K562 (cell line): ENCODE measurements around the gene PRR35. TPM values are rescaled to one million over a fixed set of nuclear protein-coding genes. Genes with fewer than 3 reads are reported as not detected.

Experiments used
- ATAC-seq: fragments of 200-7000 bp; cut with Tn5 transposase; 3 replicates; pipeline ENCODE4 v1.9.1; 2020; ENCODE audit warnings: moderate library complexity
- BruUV-seq: library from RNA; stranded (reverse); fragments of 400-500 nt; replicated peaks from 2 replicates; lab custom pipeline; 2021; lab: Mats Ljungman, UMichigan
- CTCF ChIA-PET: fragments of 300-600 bp; formaldehyde crosslinking; extraction: SDS; loops from one replicate; lab custom pipeline; 2021; ENCODE audit warnings: low intra/inter-chr PET ratio; lab: Yijun Ruan, JAX
- POLR2A ChIA-PET: fragments of 300-600, 350-650 bp; sonication (Branson Sonifier 250); formaldehyde crosslinking; extraction: SDS; loops from one replicate; lab custom pipeline; 2021; ENCODE audit warnings: antibody characterized with exemption, inconsistent platforms; lab: Yijun Ruan, JAX
- DNase-seq, 4 experiments: peaks; one replicate each; pipeline versions ENCODE4 v3.0.0 to v3.0.0-alpha.2; 2011 to 2018; ENCODE audit warnings: low spot score in 3 of 4, mixed read lengths in 3 of 4; ENCODE audit errors: extremely low read depth in 1 of 4
- FAIRE-seq: peaks from 2 replicates; lab custom pipeline; 2011; peaks lifted over from hg19 to GRCh38; lab: Jason Lieb, UNC
- H2AFZ ChIP-seq: 2 replicates; pipeline ENCODE4 v1.6.0; 2011; ENCODE audit warnings: low read depth, low read length, control low read depth, inconsistent platforms
- H3K27ac ChIP-seq: fragments of 200-600 bp; 3 replicates; pipeline ENCODE4 v1.8.0; 2011; ENCODE audit warnings: low read depth, mild to moderate bottlenecking, control low read depth, inconsistent platforms, low read length, moderate library complexity, mixed read lengths; ENCODE audit errors: extremely low read depth
- H3K27me3 ChIP-seq, 2 experiments: fragments of 300-600 bp in 1 of 2; 2 replicates in 1 of 2; 3 replicates in 1 of 2; pipeline versions ENCODE4 v1.6.0 to v1.8.0; 2011; ENCODE audit warnings: inconsistent platforms in 2 of 2, low read length in 2 of 2, mild to moderate bottlenecking in 1 of 2, mixed read lengths in 1 of 2, moderate library complexity in 1 of 2; ENCODE audit not compliant: control insufficient read depth in 2 of 2, insufficient read depth in 2 of 2
- H3K36me3 ChIP-seq: fragments of 300-600 bp; 3 replicates; pipeline ENCODE4 v1.8.0; 2011; ENCODE audit warnings: mild to moderate bottlenecking, low read length, inconsistent platforms; ENCODE audit not compliant: control insufficient read depth, insufficient read depth
- H3K4me1 ChIP-seq, 2 experiments: fragments of 200-600 bp in 1 of 2; replicated peaks in 1 of 2; 2 replicates in 1 of 2; 3 replicates in 1 of 2; pipeline versions ENCODE4 v1.5.1 to v1.8.0; 2011; ENCODE audit warnings: inconsistent platforms in 2 of 2, low read length in 2 of 2, mild to moderate bottlenecking in 1 of 2, mixed read lengths in 1 of 2, moderate library complexity in 1 of 2; ENCODE audit not compliant: control insufficient read depth in 2 of 2, insufficient read depth in 2 of 2
- H3K4me2 ChIP-seq: 2 replicates; pipeline ENCODE4 v1.6.1; 2011; ENCODE audit warnings: low read length, control low read depth, inconsistent platforms, mixed read lengths; ENCODE audit not compliant: insufficient read depth
- H3K4me3 ChIP-seq: fragments of 200-600 bp; sonication (generic), shearing (Covaris generic); 2 replicates; pipeline ENCODE4 v1.5.1; 2016; ENCODE audit warnings: control low read depth, inconsistent platforms
- H3K79me2 ChIP-seq: fragments of 200-600 bp; 3 replicates; pipeline ENCODE4 v1.8.0; 2011; ENCODE audit warnings: low read length, inconsistent platforms; ENCODE audit not compliant: control insufficient read depth, insufficient read depth
- H3K9ac ChIP-seq, 2 experiments: 2 replicates each; pipeline versions ENCODE4 v1.6.0 to v1.6.1; 2011; ENCODE audit warnings: low read depth in 2 of 2, low read length in 2 of 2, control low read depth in 1 of 2, inconsistent platforms in 1 of 2, mild to moderate bottlenecking in 1 of 2, mixed read lengths in 1 of 2; ENCODE audit not compliant: insufficient read depth in 1 of 2
- H3K9me1 ChIP-seq: one replicate; pipeline ENCODE4 v1.6.0; 2011; ENCODE audit warnings: inconsistent platforms, mild to moderate bottlenecking, low read length, moderate library complexity; ENCODE audit not compliant: control insufficient read depth, insufficient read depth
- H3K9me3 ChIP-seq: replicated peaks from 2 replicates; pipeline ENCODE4 v1.5.1; 2011; ENCODE audit warnings: low read depth, low read length, inconsistent platforms; ENCODE audit not compliant: control insufficient read depth, insufficient read depth
- H4K20me1 ChIP-seq: replicated peaks from 2 replicates; pipeline ENCODE4 v1.6.1; 2011; ENCODE audit warnings: low read length, inconsistent platforms, mixed read lengths; ENCODE audit not compliant: control insufficient read depth, insufficient read depth
- DMBX1 ChIP-seq: fragments of 250-450 bp; sonication (Bioruptor Pico); IDR thresholded peaks from 2 replicates; pipeline ENCODE4 v1.8.0; 2022; ENCODE audit warnings: inconsistent platforms, mild to moderate bottlenecking, moderate library complexity, borderline replicate concordance
- HDGF ChIP-seq: fragments of 450-650 bp; IDR thresholded peaks from 2 replicates; pipeline ENCODE4 v1.6.1; 2016
- PHF20 ChIP-seq: fragments of 450-650 bp; IDR thresholded peaks from 2 replicates; pipeline ENCODE4 v1.6.1; 2018; ENCODE audit not compliant: partially characterized antibody
- ZNF311 ChIP-seq: fragments of 250-450 bp; sonication (Bioruptor Pico); IDR thresholded peaks from 2 replicates; pipeline ENCODE4 v1.4.0; 2020; ENCODE audit warnings: mild to moderate bottlenecking, moderate library complexity
- WGBS: fragments of 100-300 bp; shearing (Covaris generic); methylation state at CpG from one replicate; pipeline ENCODE4 v1.1.6; 2016; ENCODE audit warnings: low coverage, mixed read lengths; ENCODE audit not compliant: insufficient coverage; ENCODE audit errors: missing lambda C conversion rate; 5-methylcytosine and 5-hydroxymethylcytosine counted together
- in situ Hi-C: fragments of 300-500 bp; cut with MboI; formaldehyde crosslinking; loops from 4 replicates; pipeline ENCODE4 v1.15.0; 2018; ENCODE audit warnings: inconsistent platforms, mixed read lengths
- intact Hi-C: fragments of 100-400 bp; cut with micrococcal nuclease; formaldehyde crosslinking; loops from 2 replicates; pipeline ENCODE4 v1.14.2; 2022
- polyA plus RNA-seq, 8 experiments: library from polyadenylated mRNA; depleted of rRNA in 4 of 8; stranded (reverse) in 5 of 8; unstranded in 3 of 8; fragments of >200 nt; fragmentation: Nextera tagmentation in 2 of 8; fragmentation: Illumina TruSeq in 1 of 8; extraction: Ambion mirVana in 2 of 8; extraction: Trizol in 1 of 8; gene quantifications; 2 replicates each; pipeline versions ENCODE4 v1.2.1 to v1.2.3, GENCODE V29; 2011 to 2014; ENCODE audit warnings: inconsistent platforms in 1 of 8, missing spikeins in 1 of 8
- total RNA-seq, 7 experiments: library from RNA; depleted of rRNA in 6 of 7; stranded (reverse); fragments of >200 nt in 6 of 7; fragmentation: Illumina TruSeq in 2 of 7; extraction: Trizol in 2 of 7; gene quantifications; 2 replicates each; pipeline versions ENCODE4 v1.2.1 to v1.2.3, GENCODE V29; 2011 to 2021; ENCODE audit warnings: low replicate concordance in 1 of 7
- TF ChIP-seq, protein P1 (sequence below): sonication (generic); formaldehyde crosslinking; IDR thresholded peaks from 2 replicates; pipeline ENCODE4 v1.5.0; 2020; ENCODE audit warnings: missing genetic modification reagents
- TF ChIP-seq, protein P2 (sequence below): IDR thresholded peaks from 2 replicates; pipeline ENCODE4 v1.6.1; 2012; ENCODE audit warnings: low read depth, low read length, improper control_type of control experiment, borderline replicate concordance
- TF ChIP-seq, protein P3 (sequence below): fragments of 250-450 bp; sonication (Bioruptor Pico); IDR thresholded peaks from 2 replicates; pipeline ENCODE4 v1.9.0; 2021; ENCODE audit warnings: mild to moderate bottlenecking

The PRR35 gene
- total and polyA plus RNA-seq, 9 of the 15 experiments (the other 6 are each of a cell fraction or from before 2014, with no cell fraction given) = 0.17 to 0.45 (median 0.21) TPM; not detected in 5

DNA sequence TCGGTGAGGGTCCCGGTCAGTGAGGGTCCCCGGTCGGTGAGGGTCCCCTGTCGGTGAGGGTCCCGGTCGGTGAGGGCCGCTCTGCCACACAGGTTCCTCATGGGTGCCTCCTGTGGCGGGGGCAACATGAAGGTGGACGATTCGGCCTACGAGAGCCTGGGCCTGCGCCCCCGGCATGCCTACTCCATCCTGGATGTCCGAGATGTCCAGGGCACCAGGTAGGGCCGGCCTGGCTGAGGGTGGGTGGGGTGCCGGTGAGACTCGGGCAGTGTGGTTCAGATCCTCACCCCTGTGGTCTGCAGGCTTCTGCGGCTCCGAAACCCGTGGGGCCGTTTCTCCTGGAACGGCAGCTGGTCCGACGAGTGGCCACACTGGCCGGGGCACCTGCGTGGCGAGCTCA, 9.0 kb upstream of the PRR35 start:
- intact Hi-C loops = no loop called here
- WGBS = 98% methylated on average over 7 of the region's 28 CpGs
- Histone ChIP-seq H3K4me2 (no peak overlapping the region), H4K20me1 (no peaks in the 10 kb centered on the region), H3K36me3 (peaks cover 71% of the 10 kb centered on the region; the same call in 1 of the 3 replicates), H3K9me3 (no peaks in the 10 kb centered on the region), H3K79me2 (peaks cover 19% of the 10 kb centered on the region; the same call in 2 of the 3 replicates), H3K9me1 (no peaks in the 10 kb centered on the region), H2AFZ (no peak overlapping the region), H3K4me1 (peaks cover 0 to 48% of the 10 kb centered on the region in 2 experiments; a peak in 2 of 5 replicates), H3K27ac (no peak overlapping the region), H3K27me3 (no peaks in the 10 kb centered on the region), H3K9ac (no peak overlapping the region), H3K4me3 (no peak overlapping the region)
- FAIRE-seq = no peak
- no peak for ATAC-seq
- ChIA-PET POLR2A (interaction anchor here (0.6 to 1.1 kb wide), 3 partner anchors 9 to 138 kb away, joined by 3 to 4 read pairs (median 3); partner anchors contain the start of gene PRR35), CTCF (no interaction called here)
- in situ Hi-C loops = no loop called here
- BruUV-seq = no TSS peak
- no peak for DNase-seq
- TF ChIP-seq HDGF (no peak), DMBX1 (no peak), PHF20 (no peak), ZNF311 (CRISPR knock-in tag) (no peak)
- TF ChIP-seq, protein P1, sequence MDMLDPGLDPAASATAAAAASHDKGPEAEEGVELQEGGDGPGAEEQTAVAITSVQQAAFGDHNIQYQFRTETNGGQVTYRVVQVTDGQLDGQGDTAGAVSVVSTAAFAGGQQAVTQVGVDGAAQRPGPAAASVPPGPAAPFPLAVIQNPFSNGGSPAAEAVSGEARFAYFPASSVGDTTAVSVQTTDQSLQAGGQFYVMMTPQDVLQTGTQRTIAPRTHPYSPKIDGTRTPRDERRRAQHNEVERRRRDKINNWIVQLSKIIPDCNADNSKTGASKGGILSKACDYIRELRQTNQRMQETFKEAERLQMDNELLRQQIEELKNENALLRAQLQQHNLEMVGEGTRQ = no peak
- TF ChIP-seq, protein P2, sequence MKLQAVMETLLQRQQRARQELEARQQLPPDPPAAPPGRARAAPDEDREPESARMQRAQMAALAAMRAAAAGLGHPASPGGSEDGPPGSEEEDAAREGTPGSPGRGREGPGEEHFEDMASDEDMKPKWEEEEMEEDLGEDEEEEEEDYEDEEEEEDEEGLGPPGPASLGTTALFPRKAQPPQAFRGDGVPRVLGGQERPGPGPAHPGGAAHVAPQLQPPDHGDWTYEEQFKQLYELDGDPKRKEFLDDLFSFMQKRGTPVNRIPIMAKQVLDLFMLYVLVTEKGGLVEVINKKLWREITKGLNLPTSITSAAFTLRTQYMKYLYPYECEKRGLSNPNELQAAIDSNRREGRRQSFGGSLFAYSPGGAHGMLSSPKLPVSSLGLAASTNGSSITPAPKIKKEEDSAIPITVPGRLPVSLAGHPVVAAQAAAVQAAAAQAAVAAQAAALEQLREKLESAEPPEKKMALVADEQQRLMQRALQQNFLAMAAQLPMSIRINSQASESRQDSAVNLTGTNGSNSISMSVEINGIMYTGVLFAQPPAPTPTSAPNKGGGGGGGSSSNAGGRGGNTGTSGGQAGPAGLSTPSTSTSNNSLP = no peak
- TF ChIP-seq, protein P3, sequence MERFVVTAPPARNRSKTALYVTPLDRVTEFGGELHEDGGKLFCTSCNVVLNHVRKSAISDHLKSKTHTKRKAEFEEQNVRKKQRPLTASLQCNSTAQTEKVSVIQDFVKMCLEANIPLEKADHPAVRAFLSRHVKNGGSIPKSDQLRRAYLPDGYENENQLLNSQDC (CRISPR knock-in tag) = no peak
